ENCODE results near the gene ITGA8. TPM values are rescaled to one million over a fixed set of nuclear protein-coding genes. Genes with fewer than 3 reads are reported as not detected.

ITGA8 gene
- total RNA-seq, 1 donor from 2014 or later, result 15.5 TPM

GRCh38 chr10:15627617-15628196 is 92.0 kb downstream of the ITGA8 start:
- Histone ChIP-seq H3K4me1 (peaks cover 7% of the 10 kb centered on the region), H3K27me3 (no peaks in the 10 kb centered on the region), H3K36me3 (no peaks in the 10 kb centered on the region), H3K27ac (no peak overlapping the region), H3K9me3 (no peaks in the 10 kb centered on the region), H3K4me3 (no peak overlapping the region)
- TF ChIP-seq POLR2AphosphoS5 (IDR thresholded peaks at IDR 0.05; ENCODE audit: insufficient read depth in 1 of 2, low read depth in 1 of 2) (no peak), CTCF (IDR thresholded peaks at IDR 0.05) (no peak)
- DNase-seq (ENCODE audit: extremely low spot score in 2 of 2), result no peak
- intact Hi-C loops (cut with DNase I), result no loop called here

GRCh38 chr10:15626937-15627336 is 92.8 kb downstream of the ITGA8 start:
- intact Hi-C loops (cut with DNase I), result no loop called here
- H3K27me3 ChIP-seq, result no peaks in the 10 kb centered on the region
- no peaks in the 10 kb centered on the region for H3K9me3 ChIP-seq
- no peak overlapping the region for H3K4me3 ChIP-seq
- no peak for DNase-seq (ENCODE audit: extremely low spot score in 2 of 2)
- no peaks in the 10 kb centered on the region for H3K36me3 ChIP-seq
- H3K4me1 ChIP-seq, result peaks cover 7% of the 10 kb centered on the region
- H3K27ac ChIP-seq, result no peak overlapping the region
- TF ChIP-seq POLR2A (IDR thresholded peaks at IDR 0.05) (no peak), POLR2AphosphoS5 (IDR thresholded peaks at IDR 0.05; ENCODE audit: insufficient read depth in 1 of 2, low read depth in 1 of 2) (no peak), CTCF (IDR thresholded peaks at IDR 0.05) (no peak)

- Histone ChIP-seq H3K36me3 (no peaks in the 10 kb centered on the region), H3K4me1 (peaks cover 7% of the 10 kb centered on the region), H3K9me3 (no peaks in the 10 kb centered on the region), H3K27me3 (no peaks in the 10 kb centered on the region), H3K4me3 (no peak overlapping the region), H3K27ac (peak overlapping the region; percentile 23)
- intact Hi-C loops (cut with DNase I), result no loop called here
- TF ChIP-seq CTCF (IDR thresholded peaks at IDR 0.05), result no peak
- no peak for DNase-seq (ENCODE audit: extremely low spot score in 2 of 2)
These were observed 94.5 kb downstream of the ITGA8 start for GRCh38 chr10:15625261-15625660.

GRCh38 chr10:15624401-15625196 is 95.1 kb downstream of the ITGA8 start:
- no peak for TF ChIP-seq CTCF (IDR thresholded peaks at IDR 0.05)
- TF ChIP-seq POLR2A (IDR thresholded peaks at IDR 0.05), result no peak
- no peak for TF ChIP-seq POLR2AphosphoS5 (IDR thresholded peaks at IDR 0.05; ENCODE audit: insufficient read depth in 1 of 2, low read depth in 1 of 2)

GRCh38 chr10:15620836-15621515 is 98.7 kb downstream of the ITGA8 start:
- Histone ChIP-seq H3K9me3 (no peaks in the 10 kb centered on the region), H3K4me3 (no peak overlapping the region), H3K36me3 (no peaks in the 10 kb centered on the region), H3K27me3 (no peaks in the 10 kb centered on the region), H3K27ac (no peak overlapping the region), H3K4me1 (no peaks in the 10 kb centered on the region)
- no peak for TF ChIP-seq POLR2A (IDR thresholded peaks at IDR 0.05)
- TF ChIP-seq CTCF (IDR thresholded peaks at IDR 0.05), result no peak
- TF ChIP-seq POLR2AphosphoS5 (IDR thresholded peaks at IDR 0.05; ENCODE audit: insufficient read depth in 1 of 2, low read depth in 1 of 2), result no peak
- no peak for DNase-seq (ENCODE audit: extremely low spot score in 2 of 2)
- intact Hi-C loops (cut with DNase I), result no loop called here

More at GRCh38 chr10:15624401-15625196, 95.1 kb downstream of the ITGA8 start:
- Histone ChIP-seq H3K4me1 (peaks cover 7% of the 10 kb centered on the region), H3K27ac (peak overlapping the region; percentile 23), H3K36me3 (no peaks in the 10 kb centered on the region), H3K4me3 (no peak overlapping the region), H3K27me3 (no peaks in the 10 kb centered on the region), H3K9me3 (no peaks in the 10 kb centered on the region)
- DNase-seq (ENCODE audit: extremely low spot score in 2 of 2), result no peak
- intact Hi-C loops (cut with DNase I), result no loop called here
